Neural progenitor cell (in vitro differentiated cells): ENCODE data around the gene GABBR2. TPM values are rescaled to one million over a fixed set of nuclear protein-coding genes. Genes with fewer than 3 reads are reported as not detected.

Source experiments
- DNase-seq: peaks from one replicate; pipeline ENCODE4 v3.0.0-alpha.2; 2016; ENCODE audit warnings: low spot score
- H2AFZ ChIP-seq: fragments of 200-600 bp; sonication (generic); replicated peaks from 2 replicates; pipeline ENCODE4 v1.6.1; 2016; ENCODE audit warnings: antibody characterized with exemption
- H3F3A ChIP-seq: fragments of 200-600 bp; sonication (generic); 2 replicates; pipeline ENCODE4 v1.6.1; 2016; ENCODE audit warnings: antibody characterized with exemption, low read depth
- H3K27ac ChIP-seq: fragments of 200-600 bp; sonication (generic); 2 replicates; pipeline ENCODE4 v1.5.1; 2016; ENCODE audit warnings: mild to moderate bottlenecking
- H3K27me3 ChIP-seq: fragments of 200-600 bp; sonication (generic); 2 replicates; pipeline ENCODE4 v1.6.1; 2016; ENCODE audit warnings: mild to moderate bottlenecking, moderate library complexity
- H3K36me3 ChIP-seq: fragments of 200-600 bp; sonication (generic); 2 replicates; pipeline ENCODE4 v1.5.1; 2016
- H3K4me1 ChIP-seq: fragments of 200-600 bp; sonication (generic); 2 replicates; pipeline ENCODE4 v1.6.1; 2016; ENCODE audit warnings: mixed run types
- H3K4me2 ChIP-seq: fragments of 200-600 bp; sonication (generic); 2 replicates; pipeline ENCODE4 v1.6.1; 2016
- H3K4me3 ChIP-seq: fragments of 200-600 bp; sonication (generic); 2 replicates; pipeline ENCODE4 v1.5.1; 2016
- H3K79me2 ChIP-seq: fragments of 200-600 bp; sonication (generic); 2 replicates; pipeline ENCODE4 v1.6.1; 2016; ENCODE audit warnings: low read depth
- H3K9ac ChIP-seq: fragments of 200-600 bp; sonication (generic); 2 replicates; pipeline ENCODE4 v1.6.1; 2016
- H3K9me3 ChIP-seq: fragments of 200-600 bp; sonication (generic); 2 replicates; pipeline ENCODE4 v1.5.1; 2016; ENCODE audit warnings: low read depth
- H4K20me1 ChIP-seq: fragments of 200-600 bp; sonication (generic); 2 replicates; pipeline ENCODE4 v1.6.1; 2016; ENCODE audit warnings: low read depth
- H3K27ac Mint-ChIP-seq: 3 replicates; pipeline ENCODE4 v1.8.0; 2021; ENCODE audit warnings: mixed read lengths
- H3K27me3 Mint-ChIP-seq: 2 replicates; pipeline ENCODE4 v1.8.0; 2022; ENCODE audit warnings: low read depth, mild to moderate bottlenecking, inconsistent platforms, moderate library complexity, mixed read lengths; ENCODE audit not compliant: insufficient read depth
- H3K36me3 Mint-ChIP-seq: 3 replicates; pipeline ENCODE4 v1.8.0; 2021; ENCODE audit warnings: mixed read lengths
- H3K4me1 Mint-ChIP-seq: 3 replicates; pipeline ENCODE4 v1.8.0; 2021; ENCODE audit warnings: mixed read lengths
- H3K4me3 Mint-ChIP-seq: 3 replicates; pipeline ENCODE4 v1.8.0; 2021; ENCODE audit warnings: mild to moderate bottlenecking, moderate library complexity, mixed read lengths
- H3K9me3 Mint-ChIP-seq: 3 replicates; pipeline ENCODE4 v1.8.0; 2020; ENCODE audit warnings: mixed read lengths
- EZH2 ChIP-seq: fragments of 200-600 bp; sonication (generic); IDR thresholded peaks from 2 replicates; pipeline ENCODE4 v1.6.1; 2017; ENCODE audit warnings: antibody characterized with exemption, mild to moderate bottlenecking, moderate library complexity
- EZH2phosphoT487 ChIP-seq: fragments of 200-600 bp; sonication (generic); IDR thresholded peaks from 2 replicates; pipeline ENCODE4 v1.6.1; 2017; ENCODE audit warnings: antibody characterized with exemption
- total RNA-seq: library from RNA; depleted of rRNA; stranded (reverse); fragments of >200 nt; gene quantifications from 2 replicates; pipeline ENCODE4 v1.2.3, GENCODE V29; 2015; ENCODE audit warnings: low replicate concordance
- TF ChIP-seq, protein P1 (sequence below): fragments of 200-600 bp; sonication (generic); IDR thresholded peaks from 2 replicates; pipeline ENCODE4 v1.5.1; 2017; ENCODE audit warnings: antibody characterized with exemption, mild to moderate bottlenecking

Gene GABBR2
- total RNA-seq, 1 donor from 2014 or later, result not detected

DNA sequence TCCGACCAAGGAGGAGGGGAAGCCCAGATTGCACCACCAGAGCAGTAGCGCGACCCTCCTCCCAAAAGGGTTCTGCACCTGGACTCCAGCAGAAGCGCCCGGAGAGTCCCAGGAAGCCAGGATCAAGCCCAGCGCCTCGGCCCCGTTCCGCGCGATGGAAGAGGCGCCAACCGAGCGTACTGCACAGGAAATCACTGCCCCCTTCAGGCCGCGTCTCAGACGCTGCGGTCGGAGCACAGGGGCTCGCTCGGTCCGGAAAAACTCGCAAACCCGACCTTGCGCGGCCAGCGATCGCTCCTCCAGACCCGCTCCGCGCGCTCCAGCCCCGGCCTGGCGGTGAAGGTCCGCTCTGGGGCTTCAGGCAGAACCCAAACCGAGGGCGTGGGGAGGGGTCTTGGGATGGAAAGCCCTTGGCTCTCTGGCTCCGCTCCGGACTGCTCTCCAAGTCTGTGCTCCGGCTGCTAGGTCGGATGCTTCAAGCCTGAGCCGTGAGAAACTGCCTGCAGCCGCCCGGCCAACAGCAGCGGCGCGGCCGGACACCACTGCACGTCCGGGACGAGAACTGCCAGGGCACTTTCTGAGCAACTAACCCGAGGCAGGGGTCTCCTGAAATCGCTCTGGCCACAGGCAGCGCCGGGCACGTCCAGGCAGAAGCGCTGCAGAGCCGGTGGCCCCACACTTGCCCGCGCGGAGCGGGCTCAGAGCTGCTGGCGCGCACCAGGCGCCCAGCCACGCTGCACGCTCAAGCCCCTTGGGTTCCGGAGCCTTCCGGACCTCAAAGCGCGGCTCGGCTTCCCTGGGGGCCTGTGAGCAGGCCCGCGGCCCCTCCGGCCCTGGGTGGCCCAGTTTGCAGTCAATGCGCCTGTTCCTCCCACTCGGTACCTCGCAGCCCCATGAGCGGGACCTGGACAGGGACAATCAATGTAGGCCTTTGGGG lies 1.3 kb downstream of the GABBR2 start:
- no peaks in the 10 kb centered on the region for H3K9me3 ChIP-seq
- TF ChIP-seq EZH2 (peak; percentile 91), EZH2phosphoT487 (peak; percentile 97)
- TF ChIP-seq, protein P1, sequence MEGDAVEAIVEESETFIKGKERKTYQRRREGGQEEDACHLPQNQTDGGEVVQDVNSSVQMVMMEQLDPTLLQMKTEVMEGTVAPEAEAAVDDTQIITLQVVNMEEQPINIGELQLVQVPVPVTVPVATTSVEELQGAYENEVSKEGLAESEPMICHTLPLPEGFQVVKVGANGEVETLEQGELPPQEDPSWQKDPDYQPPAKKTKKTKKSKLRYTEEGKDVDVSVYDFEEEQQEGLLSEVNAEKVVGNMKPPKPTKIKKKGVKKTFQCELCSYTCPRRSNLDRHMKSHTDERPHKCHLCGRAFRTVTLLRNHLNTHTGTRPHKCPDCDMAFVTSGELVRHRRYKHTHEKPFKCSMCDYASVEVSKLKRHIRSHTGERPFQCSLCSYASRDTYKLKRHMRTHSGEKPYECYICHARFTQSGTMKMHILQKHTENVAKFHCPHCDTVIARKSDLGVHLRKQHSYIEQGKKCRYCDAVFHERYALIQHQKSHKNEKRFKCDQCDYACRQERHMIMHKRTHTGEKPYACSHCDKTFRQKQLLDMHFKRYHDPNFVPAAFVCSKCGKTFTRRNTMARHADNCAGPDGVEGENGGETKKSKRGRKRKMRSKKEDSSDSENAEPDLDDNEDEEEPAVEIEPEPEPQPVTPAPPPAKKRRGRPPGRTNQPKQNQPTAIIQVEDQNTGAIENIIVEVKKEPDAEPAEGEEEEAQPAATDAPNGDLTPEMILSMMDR, result peak; percentile 74
- H3K36me3 ChIP-seq, result no peaks in the 10 kb centered on the region
- peaks cover 9% of the 10 kb centered on the region for H3K4me1 Mint-ChIP-seq
- H3F3A ChIP-seq, result peaks cover 5% of the 10 kb centered on the region
- peaks cover 87% of the 10 kb centered on the region for H3K27me3 ChIP-seq
- H3K9ac ChIP-seq, result no peak overlapping the region
- no peak overlapping the region for H3K27ac Mint-ChIP-seq
- H3K27ac ChIP-seq, result no peak overlapping the region
- peaks cover 64% of the 10 kb centered on the region for H3K27me3 Mint-ChIP-seq
- DNase-seq, result peak; percentile 94
- H3K4me3 ChIP-seq, result peak overlapping the region; percentile 49
- peak overlapping the region; percentile 79 for H3K4me3 Mint-ChIP-seq
- H3K4me2 ChIP-seq, result peak overlapping the region; percentile 84
- H3K4me1 ChIP-seq, result peaks cover 4% of the 10 kb centered on the region
- no peaks in the 10 kb centered on the region for H3K36me3 Mint-ChIP-seq
- peak overlapping the region; percentile 75 for H2AFZ ChIP-seq
- no peaks in the 10 kb centered on the region for H3K79me2 ChIP-seq
- peaks cover 34% of the 10 kb centered on the region for H4K20me1 ChIP-seq
- H3K9me3 Mint-ChIP-seq, result no peaks in the 10 kb centered on the region

DNA sequence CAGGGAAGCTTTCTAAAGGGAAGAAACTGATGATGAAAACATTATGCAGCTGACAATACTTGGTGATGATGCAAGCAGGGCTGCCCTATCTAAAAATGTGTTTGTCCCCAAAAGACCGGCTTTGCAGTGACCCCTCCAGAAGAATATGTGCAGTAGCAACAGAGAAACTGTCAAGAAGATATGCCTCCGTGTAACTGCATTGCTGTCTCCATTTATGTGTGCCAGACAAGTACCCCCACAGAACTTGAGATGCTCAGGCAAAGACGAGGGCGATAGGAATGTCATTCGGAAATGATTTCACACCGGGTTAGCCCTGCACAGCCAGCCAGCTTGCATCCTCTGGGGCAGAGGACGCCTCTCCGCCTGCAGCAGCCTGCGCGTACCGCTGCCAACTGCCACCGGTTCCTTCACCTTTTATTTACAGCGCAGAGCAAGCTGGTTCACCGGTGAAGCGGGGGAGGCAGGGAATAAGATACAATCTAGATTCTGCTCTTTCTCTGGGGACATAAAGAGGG lies 2.0 kb downstream of the GABBR2 start:
- H2AFZ ChIP-seq, result peak overlapping the region; percentile 75
- peaks cover 4% of the 10 kb centered on the region for H3K4me1 ChIP-seq
- H3K27me3 ChIP-seq, result peaks cover 80% of the 10 kb centered on the region
- H3K27ac ChIP-seq, result no peak overlapping the region
- H3K79me2 ChIP-seq, result no peaks in the 10 kb centered on the region
- peaks cover 59% of the 10 kb centered on the region for H3K27me3 Mint-ChIP-seq
- H3K36me3 Mint-ChIP-seq, result no peaks in the 10 kb centered on the region
- no peak overlapping the region for H3K27ac Mint-ChIP-seq
- H3K9me3 Mint-ChIP-seq, result no peaks in the 10 kb centered on the region
- DNase-seq, result no peak
- peaks cover 34% of the 10 kb centered on the region for H4K20me1 ChIP-seq
- peak overlapping the region; percentile 79 for H3K4me3 Mint-ChIP-seq
- H3K4me3 ChIP-seq, result peak overlapping the region; percentile 49
- H3K36me3 ChIP-seq, result no peaks in the 10 kb centered on the region
- TF ChIP-seq EZH2phosphoT487, result no peak
- TF ChIP-seq, protein P1, result no peak
- no peak for TF ChIP-seq EZH2
- no peaks in the 10 kb centered on the region for H3K9me3 ChIP-seq
- peak overlapping the region; percentile 84 for H3K4me2 ChIP-seq
- peaks cover 5% of the 10 kb centered on the region for H3F3A ChIP-seq
- H3K9ac ChIP-seq, result no peak overlapping the region
- H3K4me1 Mint-ChIP-seq, result peaks cover 9% of the 10 kb centered on the region

DNA sequence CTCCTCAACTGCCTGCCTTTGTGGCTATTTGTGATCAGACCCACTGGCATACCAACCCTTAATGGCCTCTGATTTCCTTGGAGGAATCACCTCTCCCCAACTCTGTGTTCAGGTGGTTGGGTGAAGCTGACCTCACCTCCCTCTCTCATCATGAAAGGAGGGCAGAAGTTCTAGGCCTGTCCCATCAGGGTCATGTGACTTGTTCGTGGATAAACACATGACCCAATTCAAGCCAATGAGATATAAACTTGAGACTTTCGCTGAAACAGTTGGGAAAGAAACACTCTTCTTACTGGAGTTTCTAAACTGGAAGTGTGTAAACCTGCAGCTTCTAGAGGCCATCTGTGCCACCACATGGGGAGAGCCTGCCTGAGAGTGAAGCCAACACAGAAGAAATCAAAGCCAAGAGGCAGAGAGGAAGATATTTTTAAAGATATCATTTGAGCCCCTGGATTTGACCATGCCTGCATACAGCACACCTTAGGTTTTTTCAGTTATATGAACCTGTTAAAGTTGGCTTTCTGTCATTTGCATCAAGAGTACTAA lies 5.8 kb downstream of the GABBR2 start:
- no peaks in the 10 kb centered on the region for H3K36me3 ChIP-seq
- Mint-ChIP-seq H3K4me3 (no peak overlapping the region), H3K4me1 (peaks cover 6% of the 10 kb centered on the region), H3K36me3 (no peaks in the 10 kb centered on the region), H3K27me3 (peaks cover 38% of the 10 kb centered on the region), H3K27ac (no peak overlapping the region), H3K9me3 (no peaks in the 10 kb centered on the region)
- H3K9me3 ChIP-seq, result no peaks in the 10 kb centered on the region
- H3K27ac ChIP-seq, result no peak overlapping the region
- peaks cover 5% of the 10 kb centered on the region for H3F3A ChIP-seq
- no peak overlapping the region for H3K4me2 ChIP-seq
- TF ChIP-seq, protein P1, result no peak
- no peak for DNase-seq
- H3K4me1 ChIP-seq, result peaks cover 4% of the 10 kb centered on the region
- H2AFZ ChIP-seq, result no peak overlapping the region
- no peak overlapping the region for H3K4me3 ChIP-seq
- no peak overlapping the region for H3K9ac ChIP-seq
- H4K20me1 ChIP-seq, result peaks cover 13% of the 10 kb centered on the region
- H3K27me3 ChIP-seq, result peaks cover 42% of the 10 kb centered on the region
- H3K79me2 ChIP-seq, result no peaks in the 10 kb centered on the region
